GM18511 (cell line): ENCODE measurements around the gene ZCCHC24.

ENCODE experiments used
- ATAC-seq: cut with Tn5 transposase; IDR thresholded peaks from one replicate; pipeline ENCODE4 v1.9.1; 2021; ENCODE audit warnings: mild to moderate bottlenecking, moderate library complexity; ENCODE audit not compliant: unreplicated experiment

ZCCHC24 gene

DNA sequence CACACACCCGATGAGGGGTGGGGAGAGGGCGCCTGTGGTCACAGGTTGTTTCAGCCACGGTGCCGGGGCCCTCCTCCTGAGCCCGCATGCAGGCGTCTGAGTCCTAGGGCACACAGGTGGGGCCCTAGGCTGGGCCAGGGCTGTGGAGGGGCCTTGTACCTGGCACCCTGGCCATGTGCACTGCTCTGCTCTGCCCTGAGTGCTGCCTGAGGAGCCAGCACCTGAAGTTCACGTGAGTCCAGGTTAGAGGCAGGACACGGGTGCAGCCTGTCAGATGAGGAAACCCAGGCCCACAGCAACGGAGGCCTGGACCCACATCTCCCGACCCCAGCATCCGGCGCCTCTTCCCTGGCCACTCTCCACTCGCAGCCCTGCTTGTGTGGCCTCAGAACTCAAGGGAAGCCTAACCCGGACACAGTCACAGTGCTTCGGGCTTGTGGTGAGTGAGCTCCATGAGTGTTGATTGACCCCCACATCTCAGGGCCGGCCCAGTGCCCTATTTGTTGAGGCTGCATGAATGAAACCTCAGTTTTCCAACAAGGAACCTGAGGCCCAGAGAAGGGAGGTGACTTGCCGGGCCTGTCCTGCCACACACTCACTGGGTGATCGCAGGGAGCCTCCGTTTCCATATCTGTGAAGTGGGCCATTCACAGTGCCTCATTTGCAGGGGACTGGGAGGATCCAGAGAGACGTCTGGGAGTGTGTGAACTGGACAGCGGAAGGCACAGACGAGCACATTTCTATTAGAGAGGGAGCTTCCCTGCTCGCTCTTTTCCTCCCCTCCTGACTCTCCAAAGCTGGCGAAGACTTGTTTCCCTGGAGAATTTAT is 58.6 kb downstream of the ZCCHC24 start:
- ATAC-seq, result no peak

DNA sequence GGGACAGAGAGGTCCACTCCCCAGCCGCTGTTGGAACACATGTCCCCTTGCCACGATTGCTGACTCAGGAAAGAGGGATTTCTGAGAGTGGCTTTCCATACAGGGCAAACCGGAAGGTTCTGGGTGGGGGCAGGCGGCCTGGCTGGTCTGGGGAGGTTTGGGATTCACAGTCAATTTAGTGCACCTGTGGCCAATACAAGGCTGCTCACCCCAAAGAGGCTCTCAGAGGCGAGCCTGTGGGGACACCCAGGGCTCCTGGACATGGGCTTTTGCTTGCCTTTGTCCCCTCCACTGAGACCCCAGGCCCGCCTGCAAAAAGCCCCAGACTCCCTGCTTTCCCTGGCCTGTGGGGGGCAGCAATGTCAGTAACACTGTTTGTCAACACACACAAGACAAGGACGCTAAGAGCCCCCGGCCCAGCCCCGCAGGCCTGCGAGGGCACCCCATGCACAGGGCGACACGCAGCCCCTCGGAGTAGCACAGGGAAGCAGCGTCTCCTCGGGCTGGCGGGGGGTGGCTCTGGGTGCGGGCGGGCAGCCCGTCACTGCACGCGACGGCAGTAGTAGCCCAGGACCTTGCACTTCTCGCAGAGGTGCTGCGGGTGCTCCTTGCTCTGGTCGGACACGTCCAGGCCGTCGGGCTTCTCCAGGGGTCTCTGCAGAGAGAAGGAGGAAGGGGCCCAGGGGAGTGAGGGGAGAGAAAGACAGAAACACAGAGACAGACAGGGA is 59.5 kb downstream of the ZCCHC24 start:
- ATAC-seq, result no peak

DNA sequence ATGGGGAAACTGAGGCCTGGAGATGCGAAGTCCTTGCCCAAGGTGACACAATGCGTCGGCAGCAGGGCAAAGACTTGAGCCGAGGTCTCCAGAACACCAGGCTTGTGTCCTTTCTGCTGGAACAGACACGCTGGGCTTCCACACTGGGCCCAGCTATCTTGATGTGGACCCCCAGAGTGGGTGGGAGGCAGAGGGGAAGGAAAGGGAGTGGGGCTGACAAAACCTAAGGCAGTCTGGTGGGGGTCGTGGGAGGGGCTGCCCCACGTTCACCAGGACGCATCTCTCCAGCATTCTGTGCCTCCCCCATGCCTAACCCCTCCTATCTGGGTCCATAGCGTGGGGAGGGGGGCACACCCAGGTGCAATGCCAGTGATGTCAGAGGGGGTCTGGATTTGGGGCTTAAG is 60.0 kb downstream of the ZCCHC24 start:
- ATAC-seq, result no peak

DNA sequence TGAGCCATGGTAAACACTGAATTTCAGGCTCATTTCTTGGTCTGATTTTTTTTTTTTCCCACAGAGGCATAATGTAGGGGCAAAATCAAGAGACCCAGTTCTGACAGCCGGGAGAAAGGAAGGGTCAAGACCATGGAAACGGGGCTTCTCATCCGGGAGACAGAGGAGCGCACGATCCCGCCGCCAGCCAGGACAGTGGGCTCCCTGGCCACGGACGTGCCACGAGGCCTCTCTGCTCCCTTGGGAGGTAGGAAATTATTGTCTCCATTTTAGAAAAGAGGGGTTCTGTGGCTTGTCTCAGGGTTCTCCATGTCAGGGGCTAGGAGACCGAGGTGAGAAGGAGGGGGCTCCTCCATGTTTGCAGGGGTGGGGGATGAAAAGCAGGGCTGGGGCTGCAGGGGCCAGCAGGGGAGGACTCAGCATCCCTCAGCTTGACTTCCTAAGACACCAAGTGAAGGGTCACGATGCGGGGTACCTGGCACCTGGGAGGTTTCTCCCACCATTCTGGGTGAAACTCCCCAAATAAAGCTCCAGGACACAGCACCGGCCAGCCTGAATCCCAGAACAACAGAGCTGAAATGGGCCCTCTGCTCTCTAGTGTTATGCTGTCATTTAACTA is 60.5 kb downstream of the ZCCHC24 start:
- no peak for ATAC-seq

DNA sequence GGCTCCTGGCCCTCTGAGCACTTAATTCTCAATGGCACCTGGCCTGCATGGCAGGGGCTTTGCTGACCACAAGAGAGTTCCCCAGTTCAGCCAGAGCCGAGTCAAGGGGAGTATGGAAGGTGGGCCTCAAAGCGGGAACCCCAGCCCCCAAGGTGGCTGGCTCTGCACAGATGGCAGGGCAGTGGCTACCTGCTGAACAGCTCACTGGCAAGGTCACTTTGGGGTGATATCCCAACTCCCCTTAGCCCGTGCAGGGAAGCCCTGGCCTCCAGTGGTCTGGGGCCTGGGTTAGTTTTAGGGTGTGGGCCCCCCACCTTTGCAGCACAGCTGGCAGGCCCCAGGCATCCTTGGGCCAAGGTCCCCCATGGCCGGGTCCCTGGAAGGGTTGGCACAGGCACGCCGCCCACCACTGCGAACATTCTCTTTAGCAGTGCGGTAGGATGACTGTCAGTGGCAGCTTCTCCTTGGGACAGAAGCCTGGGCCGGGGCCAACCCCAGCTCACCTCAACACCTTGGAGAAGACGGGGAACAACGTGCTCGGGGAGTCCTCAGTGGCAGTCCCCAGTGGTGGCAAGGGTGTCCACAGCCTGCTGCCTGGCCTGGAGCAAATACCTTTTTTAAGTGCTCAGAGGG is 61.3 kb downstream of the ZCCHC24 start:
- ATAC-seq, result no peak

DNA sequence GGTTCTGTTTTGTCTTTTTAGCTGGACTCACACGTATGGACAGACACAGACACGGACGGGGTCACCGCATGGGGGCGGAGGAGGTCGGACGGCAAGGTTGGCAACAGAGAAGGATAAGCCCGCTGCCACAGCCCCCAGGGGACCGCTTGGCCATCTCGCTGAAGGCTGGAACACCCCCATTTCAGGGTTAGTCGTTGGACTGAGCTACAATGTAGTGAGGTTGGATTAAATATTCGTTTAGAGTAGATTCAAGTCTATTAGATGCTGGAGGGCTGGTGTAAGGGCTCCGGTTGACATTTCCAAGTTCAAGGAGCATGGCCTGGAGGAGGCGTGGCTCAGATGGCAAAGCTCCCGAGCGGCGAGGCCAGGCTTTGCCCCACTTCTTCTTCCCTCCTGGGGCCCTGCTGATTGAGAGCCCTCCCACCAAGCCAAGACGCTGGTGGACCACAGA is 62.9 kb downstream of the ZCCHC24 start:
- no peak for ATAC-seq

DNA sequence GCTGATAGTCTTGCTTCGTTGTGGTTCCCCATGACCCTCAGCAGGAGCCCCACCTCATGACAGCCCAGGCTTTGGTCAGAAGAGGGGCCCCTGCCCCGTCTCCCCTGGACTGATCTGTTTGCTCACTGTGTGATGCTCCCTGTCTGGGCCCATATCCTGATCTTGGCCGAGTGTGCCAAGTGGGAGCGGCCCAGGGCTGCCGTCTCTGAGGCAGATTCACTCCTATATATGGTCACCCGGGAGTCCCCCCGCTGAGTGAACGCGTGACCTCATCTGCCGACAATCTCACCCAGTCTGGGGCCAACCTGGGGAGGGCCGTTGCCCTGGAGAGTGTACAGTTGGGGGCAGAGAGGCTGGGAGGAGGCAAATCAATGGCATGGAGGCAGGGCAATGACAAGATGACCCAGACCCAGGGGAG is 63.6 kb downstream of the ZCCHC24 start:
- no peak for ATAC-seq

DNA sequence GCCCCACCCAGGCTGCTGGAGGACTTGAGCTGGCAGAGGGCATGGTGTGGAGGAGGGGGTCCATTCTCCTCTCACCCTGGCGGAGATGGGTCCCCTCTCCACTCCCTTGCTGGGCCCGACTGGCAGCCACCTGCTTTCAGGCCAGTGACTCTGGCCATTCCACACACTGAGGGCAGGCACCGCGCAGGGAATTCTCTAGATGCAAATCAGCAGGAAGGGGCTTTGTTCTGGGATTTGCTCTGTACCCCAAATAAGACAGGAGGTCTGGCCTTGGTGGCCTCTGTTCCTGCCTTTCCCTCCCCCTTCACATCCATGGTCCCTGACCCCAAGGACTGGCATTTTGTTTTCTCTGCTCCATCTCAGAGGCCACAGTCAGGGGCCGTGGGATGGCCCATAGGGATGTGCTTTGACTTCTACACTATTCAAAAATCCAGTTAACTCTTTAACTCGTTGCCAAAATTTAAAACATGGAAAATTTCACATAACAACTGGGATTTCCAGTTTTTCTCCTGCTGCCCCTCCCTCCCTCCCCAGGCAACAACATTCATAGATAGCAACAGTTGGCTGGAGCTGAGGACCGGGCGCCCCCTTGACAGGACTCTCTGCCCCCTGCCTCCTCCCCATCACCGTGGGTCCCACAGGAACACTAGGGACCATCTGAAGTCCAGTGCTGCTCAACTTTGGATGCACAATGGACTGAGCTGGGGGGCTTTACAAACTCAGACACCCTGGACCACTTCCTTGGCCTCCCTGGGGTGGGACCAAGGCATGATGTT is 64.3 kb downstream of the ZCCHC24 start:
- ATAC-seq, result no peak

DNA sequence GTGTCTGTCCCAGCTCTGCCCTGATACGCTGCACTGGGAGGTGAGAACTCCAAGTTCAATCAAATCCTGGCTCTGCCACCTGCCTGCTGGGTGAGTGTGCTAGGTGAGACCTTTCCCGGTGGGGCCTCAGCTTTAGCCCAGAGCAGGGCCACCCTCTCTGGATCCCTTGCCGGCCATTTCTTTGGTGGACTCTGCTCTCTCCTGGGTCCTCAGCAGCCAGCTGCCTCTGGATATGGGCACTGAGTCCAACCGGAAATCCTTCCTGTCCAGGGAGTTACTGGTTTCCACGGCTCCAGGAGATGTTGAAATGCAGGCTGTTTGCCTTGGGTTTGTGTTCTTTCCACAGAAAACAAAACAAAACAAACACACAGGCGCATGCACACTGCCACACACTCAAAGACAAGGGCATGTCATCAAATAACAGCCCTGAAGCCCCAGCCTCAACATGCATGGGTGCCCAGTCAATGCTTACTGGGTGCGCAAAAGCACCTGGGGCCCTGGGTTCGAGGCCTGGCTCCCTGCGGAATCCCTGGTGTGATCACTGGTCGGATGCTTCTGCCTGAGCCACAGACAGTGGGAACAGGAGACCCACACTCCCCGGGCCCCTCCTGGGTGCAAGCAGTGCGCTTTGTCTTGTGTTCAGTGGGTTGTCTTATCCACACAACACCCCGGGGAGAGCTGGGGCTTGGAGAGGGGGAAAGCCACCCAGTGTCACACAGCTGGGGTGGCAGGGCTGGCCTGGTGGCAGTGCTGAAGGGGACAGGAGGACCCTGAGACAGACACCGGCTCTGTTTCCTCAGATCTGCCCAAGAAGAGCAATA is 65.1 kb downstream of the ZCCHC24 start:
- no peak for ATAC-seq

DNA sequence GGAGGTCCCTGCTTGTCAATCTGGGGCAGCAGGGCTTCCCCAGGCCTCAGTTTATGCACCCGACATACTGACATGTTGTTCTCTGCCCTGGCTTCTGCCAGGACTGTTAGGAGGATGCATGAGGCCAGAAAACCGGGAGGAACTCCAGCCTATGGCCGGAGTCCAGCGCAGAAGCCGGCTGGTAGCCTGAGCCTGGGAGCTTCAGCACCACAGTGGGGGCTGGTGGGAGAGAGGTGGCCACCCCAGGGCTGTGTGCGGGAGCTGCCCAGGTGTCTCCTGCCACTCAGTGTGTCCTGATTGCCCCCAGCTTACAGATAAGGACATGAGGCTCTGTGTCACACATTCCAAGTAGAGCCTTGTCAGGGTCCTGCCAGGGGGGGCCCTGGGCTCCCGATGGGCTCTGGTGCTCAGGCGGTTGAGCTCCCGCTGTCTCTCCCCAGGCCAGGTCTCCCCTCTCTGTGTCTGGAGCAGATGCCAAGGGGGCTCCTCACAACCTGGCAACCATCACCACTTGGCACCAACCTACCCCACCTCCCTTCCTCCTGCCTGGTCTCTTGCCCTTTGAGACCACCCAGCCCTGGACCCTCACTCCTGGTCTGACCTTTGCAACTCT is 65.8 kb downstream of the ZCCHC24 start:
- no peak for ATAC-seq

DNA sequence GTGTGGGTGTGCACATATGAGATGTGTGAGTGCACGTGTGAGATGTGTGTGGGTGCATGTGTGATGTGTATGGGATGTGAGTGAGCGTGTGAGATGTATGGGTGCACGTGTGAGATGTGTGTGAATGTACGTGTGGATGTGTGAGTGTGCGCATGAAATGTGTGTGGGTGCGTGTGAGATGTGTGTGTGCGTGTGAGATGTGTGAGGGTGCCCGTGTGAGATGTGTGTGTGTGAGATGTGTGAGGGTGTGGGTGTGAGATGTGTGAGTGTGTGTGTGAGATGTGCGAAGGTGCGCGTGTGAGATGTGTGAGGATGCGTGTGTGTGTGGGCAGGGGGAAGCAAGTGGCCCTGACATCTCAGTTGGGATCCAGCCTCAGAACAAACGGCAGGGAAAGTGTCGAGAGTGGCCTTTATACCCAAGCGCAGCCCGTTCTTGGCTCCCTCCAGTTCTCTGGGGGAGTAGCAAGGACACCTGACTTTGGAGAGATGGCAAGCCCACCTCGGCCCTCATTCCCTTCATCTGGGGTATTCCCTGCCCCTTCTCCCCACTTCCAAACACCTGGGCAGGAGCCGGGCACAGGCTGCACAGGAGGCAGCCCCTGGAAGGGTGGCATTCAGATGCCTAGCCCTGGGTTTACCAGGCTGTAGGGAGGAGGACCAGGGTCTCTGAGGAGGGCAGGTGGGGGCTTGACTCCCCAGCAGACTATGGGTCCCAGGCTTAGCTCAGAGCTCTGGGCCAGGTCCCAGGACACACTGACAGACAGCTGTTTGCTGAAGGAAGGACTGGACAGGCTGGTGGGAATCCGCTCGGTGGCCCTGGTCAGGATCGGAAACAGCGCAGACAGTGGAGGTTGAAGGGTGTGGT is 66.5 kb downstream of the ZCCHC24 start:
- ATAC-seq, result no peak

DNA sequence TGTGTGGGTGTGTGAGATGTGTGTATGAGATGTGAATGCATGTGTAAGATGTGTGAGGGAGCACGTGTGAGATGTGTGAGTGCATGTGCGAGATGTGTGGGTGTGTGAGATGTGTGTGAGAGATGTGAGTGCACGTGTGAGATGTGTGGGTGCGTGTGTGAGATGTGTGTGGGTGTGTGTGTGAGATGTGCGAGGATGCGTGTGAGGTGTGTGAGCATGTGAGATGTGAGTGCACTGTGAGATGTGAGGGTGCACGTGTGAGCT is 67.1 kb downstream of the ZCCHC24 start:
- ATAC-seq, result no peak

DNA sequence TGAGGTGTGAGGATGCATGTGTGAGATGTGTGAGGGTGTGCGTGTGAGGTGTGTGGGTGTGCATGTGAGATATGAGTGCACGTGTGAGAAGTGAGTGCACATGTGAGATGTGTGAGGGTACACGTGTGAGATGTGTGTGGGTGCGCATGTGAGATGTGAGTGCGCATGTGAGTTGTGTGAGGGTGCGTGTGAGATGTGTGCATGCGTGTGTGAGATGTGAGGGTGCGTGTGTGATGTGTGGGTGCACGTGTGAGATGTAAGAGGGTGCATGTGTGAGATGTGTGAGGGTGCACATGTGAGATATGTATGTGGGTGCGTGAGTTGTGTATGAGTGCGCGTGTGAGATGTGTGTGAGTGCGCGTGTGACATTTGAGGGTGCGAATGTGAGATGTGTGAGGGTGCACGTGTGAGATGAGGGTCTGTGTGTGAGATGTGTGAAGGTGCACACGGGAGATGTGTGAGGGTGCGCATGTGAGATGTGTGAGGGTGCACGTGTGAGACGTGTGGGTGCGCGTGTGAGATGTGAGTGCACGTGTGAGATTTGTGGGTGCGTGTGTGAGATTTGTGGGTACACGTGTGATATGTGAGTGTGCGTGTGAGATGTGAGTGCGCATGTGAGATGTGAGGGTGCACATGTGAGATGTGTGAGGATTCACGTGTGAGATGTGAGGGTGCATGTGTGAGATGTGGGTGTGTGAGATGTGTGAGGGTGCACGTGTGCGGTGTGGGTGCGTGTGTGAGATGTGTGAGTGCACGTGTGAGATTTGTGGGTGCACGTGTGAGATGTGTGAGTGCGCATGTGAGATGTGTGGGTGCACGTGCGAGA is 67.7 kb downstream of the ZCCHC24 start:
- ATAC-seq, result no peak

DNA sequence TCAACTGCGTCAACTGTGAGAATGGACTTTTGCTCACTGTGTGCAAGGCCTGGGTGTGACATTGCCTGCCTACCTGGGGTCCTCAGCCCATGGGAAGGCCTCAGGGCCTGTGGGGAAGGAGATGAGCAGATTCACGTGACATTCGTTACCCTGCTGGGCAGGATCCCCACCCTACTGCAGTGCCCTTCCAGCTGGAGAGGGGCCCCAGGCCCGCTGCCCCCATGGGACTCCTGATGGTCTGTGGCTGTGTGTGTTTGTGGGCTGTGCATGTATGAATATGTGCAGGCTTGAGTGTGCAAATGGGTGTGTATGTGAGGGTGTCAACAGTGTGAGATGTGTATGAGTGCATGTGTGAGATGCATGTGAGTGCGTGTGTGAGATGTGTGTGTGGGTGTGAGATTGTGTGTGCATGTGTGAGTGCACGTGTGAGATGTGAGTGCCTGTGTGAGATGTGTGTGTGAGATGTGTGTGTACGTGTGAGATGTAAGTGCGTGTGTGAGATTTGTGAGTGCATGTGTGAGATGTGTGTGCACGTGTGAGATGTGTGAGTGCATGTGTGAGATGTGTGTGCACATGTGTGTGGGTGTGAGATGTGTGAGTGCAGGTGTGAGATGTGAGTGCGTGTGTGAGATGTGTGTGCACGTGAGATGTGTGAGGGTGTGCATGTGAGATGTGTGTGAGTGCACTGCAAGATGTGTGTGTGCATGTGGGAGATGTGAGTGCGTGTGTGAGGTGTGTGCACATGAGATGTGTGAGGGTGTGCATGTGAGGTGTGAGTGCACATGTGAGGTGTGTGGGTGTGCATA is 68.5 kb downstream of the ZCCHC24 start:
- no peak for ATAC-seq

DNA sequence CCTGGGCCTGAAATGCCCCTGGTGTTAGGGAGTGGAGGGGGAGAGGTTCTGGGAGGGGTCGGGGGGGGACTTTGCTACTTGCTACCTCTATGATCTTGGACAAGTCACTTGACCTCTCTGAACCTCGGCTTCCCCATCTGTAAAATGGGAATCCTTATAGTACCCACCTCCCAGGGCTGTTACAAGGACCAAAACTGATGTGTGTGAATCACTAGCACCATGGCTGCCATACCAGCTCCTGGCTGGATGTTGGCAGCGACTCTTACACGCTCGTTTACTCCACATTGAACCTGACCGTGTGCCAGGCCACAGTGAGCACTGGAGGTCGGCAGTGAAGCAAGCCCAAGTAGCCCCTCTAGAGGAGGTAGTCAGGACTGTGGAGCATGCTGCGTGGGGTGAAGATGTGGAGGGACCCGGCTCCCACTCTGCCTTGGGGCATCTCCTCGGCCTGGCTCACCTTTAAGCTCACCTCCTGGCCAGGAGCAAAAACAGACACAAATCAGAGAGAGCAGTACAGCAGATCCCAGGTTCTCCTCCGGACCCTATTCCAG is 69.3 kb downstream of the ZCCHC24 start:
- no peak for ATAC-seq

DNA sequence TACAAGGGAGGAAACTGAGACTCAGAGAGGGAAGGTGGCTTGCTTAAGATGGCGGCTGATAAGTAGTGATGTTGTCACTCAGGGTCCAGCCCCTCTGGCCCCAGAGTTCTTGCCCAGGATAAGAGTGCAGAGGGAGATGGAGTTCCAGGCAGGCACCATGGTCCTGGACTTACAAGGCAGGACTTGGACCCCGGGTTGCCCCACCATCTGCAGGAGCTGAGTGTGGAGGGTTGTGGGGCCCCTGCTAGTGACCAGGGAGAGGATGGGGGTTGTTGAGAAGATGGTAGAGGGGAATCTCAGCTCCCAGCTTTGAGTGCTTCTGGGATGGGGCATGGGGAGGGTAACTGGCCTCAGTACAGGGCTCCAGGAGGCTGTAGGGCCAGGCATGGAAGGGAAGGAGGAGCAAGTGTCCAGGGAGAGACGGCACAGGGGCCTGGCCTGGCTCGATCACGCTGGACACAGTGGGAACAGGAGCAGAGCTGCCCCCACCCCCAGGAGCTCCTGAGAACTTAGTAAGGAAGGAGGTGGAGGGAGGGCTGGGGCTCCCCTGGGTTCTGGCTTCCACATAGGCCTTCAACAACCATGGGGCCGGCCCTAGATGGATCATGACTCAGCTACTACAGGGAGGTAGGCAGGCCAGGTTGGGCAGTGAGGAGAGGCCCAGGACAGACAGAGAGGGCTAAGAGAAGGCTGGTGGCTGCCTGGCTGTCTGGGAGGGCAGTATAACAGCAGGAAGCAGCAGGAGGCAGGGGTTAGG is 69.9 kb downstream of the ZCCHC24 start:
- no peak for ATAC-seq
